DMS 273 (cell line): ENCODE data around the gene HEG1.

Experiments used
- DNase-seq: peaks from one replicate; lab custom pipeline; 2025; ENCODE audit not compliant: unreplicated experiment; lab: John Stamatoyannopoulos, UW

HEG1 gene

GRCh38 chr3:124997303-124998246, 58.2 kb downstream of the HEG1 start:
- peak; percentile 76 for DNase-seq

- peak; percentile 80 for DNase-seq
Observed at GRCh38 chr3:124995460-124995994, 60.3 kb downstream of the HEG1 start.

DNA sequence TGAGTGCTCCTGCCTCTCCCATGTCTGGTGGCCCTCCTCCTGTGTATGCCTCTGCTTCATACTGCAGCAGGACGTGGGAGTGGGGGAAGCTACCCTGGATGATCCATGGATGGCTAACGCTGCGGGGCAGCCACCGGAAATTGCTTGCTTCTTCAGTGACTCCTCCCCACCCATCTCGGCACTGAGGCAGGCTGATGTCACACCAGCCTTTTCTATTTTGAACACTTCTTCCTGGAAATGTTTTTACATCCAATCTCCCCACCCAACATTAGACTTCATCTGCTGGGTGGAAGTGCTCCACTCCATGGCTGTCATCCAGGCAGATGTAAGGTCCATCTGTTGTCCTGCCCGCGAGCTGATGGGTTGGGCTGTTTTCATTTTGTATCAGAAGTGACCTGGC, 62.3 kb downstream of the HEG1 start:
- peak; percentile 74 for DNase-seq

DNA sequence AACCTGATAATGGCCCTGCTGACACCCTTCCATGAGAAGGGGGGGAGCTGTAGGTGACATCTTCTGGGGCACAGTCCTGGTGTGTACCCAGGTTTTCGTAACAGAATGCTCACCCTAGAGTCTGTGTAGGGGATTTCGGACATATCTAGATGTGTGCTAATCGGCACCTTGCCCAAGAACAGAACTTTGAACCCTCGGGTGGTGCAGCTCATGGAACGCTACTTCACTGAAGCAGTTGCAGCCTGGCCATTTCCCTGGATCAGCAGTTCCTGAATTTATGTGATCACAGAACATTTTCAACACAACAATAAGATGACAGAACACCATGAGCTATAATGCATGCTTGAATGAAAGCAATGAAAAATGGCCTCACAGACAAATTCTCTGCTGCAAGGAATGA, 63.8 kb downstream of the HEG1 start:
- DNase-seq = no peak

- peak; percentile 48 for DNase-seq
Observed at GRCh38 chr3:124986192-124987143, 69.3 kb downstream of the HEG1 start.

GRCh38 chr3:124985349-124985748, 70.4 kb downstream of the HEG1 start:
- DNase-seq = no peak

- DNase-seq = no peak
Observed at GRCh38 chr3:124984754-124985153, 71.0 kb downstream of the HEG1 start.

- no peak for DNase-seq
Observed at GRCh38 chr3:124982855-124983254, 72.9 kb downstream of the HEG1 start.

DNA sequence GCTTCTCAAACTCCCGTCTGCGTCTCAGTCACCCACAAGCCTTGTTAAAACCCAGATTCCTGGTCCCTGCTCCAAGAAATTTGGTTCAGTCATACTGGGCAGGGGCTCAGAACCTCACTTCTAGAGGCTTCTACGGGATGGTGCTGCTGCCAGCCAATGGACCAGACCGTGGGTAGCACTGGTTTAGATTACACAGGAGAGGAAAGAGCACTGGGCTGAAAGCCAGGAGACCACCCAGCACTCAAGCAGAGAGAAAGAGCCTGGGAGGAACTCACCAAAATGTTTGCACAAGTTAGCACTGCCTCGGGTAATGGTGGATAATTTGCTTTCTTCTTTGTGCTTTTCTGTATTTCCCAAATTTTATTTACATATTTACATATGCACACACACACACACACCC, 74.3 kb downstream of the HEG1 start:
- DNase-seq = no peak

DNA sequence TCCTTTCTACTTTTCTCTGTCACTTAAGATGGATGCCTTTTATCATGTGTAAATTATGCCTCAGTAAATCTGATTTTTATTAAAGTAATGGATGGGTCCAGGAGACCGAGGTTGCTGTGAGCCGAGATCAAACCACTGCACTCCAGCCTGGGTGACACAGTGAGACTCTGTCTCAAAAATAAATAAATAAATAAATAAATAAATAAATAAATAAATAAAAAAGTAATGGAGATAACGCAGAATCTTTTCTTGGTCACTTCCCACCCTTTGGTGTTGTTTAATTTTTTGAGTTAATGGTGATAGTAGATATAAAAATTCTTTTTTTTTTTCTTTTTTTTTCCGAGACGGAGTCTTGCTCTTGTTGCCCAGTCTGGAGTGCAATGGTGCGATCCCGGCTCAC, 77.2 kb downstream of the HEG1 start:
- no peak for DNase-seq

DNA sequence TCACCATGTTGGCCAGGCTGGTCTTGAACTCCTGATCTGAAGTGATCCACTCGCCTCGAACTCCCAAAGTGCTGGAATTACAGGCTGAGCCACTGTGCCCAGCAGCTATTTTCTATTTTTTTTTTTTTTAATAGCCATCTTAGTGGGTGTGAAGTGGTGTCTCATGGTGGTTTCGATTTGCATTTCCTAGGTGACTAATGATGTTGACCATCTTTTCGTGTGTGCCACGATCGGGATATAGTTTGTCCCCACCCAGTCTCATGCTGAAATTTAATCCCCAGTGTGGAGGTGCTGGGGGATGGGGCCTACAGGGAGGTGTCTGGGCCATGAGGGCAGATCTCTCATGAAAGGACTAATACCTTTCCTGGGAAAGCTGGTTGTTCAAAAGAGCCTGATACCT, 79.4 kb downstream of the HEG1 start:
- no peak for DNase-seq

GRCh38 chr3:124974691-124975090, 81.1 kb downstream of the HEG1 start:
- DNase-seq = no peak

DNA sequence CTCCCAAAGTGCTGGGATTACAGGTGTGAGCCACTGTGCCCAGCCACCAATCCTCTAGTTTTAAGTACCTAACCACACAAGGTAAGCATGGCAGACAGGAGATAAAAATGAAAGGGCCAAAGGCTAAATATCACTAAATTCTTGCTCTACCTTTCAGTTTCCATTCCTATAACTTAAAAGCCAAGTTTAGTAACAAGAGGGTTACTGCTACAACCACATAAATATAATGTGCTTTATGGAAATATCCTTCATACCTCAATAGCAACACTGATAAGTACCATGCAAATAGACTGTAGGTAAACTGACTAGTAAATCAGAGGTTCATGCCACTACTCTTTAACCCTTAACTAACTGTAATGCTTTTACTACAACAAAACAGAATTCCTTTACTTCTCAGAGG, 82.5 kb downstream of the HEG1 start:
- no peak for DNase-seq

DNA sequence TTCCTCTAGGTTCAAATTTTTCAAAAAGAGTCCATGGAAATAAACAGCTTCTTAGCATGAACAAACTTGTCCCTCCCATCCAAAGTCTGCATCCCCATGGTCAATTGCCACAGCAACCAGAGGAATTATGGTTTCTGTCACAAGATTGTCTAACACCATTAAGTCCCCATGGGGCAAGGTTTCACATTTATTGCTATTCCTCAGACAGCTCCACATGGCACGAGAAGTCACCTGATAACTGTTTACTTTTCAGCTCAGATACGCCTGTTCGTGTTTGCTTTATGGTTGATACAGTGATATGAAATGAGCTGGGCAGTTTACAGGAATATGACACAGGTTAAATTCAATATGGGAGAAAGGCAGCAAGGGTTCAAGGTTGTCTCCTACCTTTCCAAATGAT, 83.3 kb downstream of the HEG1 start:
- DNase-seq = no peak

DNA sequence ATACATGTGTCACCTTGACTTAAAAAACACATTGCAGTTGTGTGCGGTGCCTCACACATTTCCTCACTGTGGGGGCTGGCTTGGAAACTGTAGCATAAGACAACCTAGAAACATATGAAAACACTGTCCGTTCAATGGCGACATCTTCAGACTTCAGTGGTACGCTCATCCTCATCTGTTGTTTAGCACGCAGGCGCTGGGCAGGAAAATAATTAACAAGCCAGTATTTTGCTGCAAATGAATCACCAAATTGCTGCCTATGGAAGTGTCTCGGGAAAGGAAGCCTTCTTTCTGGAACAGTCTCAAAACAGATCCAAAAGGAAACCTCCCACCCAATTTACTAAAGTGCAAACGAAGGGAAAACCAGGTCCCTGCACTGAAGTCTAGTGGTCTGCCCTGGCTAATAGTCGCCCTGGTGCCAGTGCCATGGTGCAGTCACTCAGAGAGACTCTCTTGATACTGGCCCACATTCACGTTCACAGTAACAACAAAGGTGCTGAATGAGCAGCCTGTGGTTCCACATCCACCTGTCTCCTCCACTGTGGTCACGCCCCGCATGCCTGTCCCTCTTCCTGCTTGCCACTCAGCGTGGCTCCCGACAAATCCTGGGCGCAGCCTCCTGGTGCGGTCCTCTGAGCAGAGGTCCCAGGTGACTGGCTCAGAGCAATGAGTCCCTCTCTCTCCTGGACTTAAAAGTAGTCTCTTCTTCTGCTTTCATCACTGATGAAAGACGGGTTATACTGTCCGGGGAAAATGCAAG, 85.7 kb downstream of the HEG1 start:
- no peak for DNase-seq

DNA sequence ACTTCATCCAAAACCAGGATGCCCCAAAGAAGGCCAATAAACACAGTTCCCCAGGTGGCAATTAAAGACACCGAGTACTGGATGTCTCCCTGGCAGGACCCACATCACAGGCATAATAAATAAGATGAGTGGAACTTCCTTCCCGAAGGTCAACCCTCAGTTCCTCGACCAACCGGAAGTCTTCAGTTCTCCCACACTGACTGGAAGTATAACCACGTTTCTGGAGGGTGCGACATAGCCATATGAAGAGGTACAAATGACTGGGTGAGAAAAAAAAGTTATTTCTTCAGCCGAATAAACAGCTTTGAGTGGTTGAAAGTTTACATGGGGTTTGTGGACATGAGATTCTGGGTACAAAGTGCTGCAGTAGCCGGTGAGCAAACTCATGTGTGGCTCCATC, 86.6 kb downstream of the HEG1 start:
- no peak for DNase-seq

- no peak for DNase-seq
Observed at GRCh38 chr3:124967964-124968363, 87.8 kb downstream of the HEG1 start.

- no peak for DNase-seq
Observed at GRCh38 chr3:124966521-124967445, 89.0 kb downstream of the HEG1 start.

DNA sequence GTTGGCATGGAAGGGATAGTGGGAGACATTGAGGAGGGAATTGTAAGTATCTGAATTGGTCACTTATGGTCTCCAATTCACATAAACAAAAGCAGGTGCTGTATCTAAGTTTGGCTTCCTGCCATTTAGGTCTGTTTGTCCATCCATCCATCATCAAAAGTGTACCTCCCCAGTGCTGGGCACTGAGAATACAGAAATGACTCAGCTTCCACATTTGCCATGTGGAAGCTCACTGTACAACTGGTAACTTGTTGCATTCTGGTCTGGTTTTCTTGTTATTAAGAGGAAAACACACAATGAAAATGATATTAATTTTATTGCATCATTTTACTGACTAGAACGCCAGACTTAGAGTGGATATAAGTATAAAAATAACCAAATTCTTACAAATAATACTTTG, 90.4 kb downstream of the HEG1 start:
- DNase-seq = no peak

DNA sequence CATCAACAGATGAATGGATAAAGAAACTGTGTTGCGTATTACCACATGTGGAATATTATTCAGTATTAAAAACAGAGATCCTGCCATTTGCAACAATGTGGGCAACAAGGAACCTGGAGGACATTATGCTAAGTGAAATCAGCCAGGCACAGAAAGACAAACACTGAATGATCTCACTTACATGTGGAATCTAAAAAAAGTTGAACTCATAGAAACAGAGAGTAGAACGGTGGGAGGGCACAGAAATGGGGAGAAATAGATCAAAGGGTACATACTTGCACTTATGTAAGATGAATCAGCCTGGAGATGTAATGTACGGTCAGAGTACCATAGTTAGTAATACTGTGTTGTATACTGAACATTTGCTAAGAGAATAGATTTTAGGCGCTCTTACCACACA, 91.4 kb downstream of the HEG1 start:
- no peak for DNase-seq
